Measurements from ENCODE around the gene CFAP70.

GRCh38 chr10:73244866-73245477, 113.7 kb downstream of the CFAP70 start:
- no peak for TF ChIP-seq POLR2A (IDR thresholded peaks at IDR 0.05)
- TF ChIP-seq CTCF (IDR thresholded peaks at IDR 0.05) = no peak
- TF ChIP-seq POLR2AphosphoS5 (IDR thresholded peaks at IDR 0.05) = no peak

All from prostate gland (tissue), 2 donors.